22Rv1 (cell line): ENCODE data around the gene MAN2A2.

Experiments used
- CTCF ChIP-seq: fragments of 450-650 bp; IDR thresholded peaks from 2 replicates; pipeline ENCODE4 v1.5.1; 2017; ENCODE audit warnings: mild to moderate bottlenecking
- ZFX ChIP-seq: fragments of 450-650 bp; IDR thresholded peaks from 2 replicates; pipeline ENCODE4 v1.6.1; 2017; ENCODE audit warnings: antibody characterized with exemption, borderline replicate concordance

GRCh38 chr15:90857883-90858443 lies 45.1 kb upstream of the MAN2A2 start:
- TF ChIP-seq CTCF: no peak
- TF ChIP-seq ZFX: no peak
